Mesenchymal stem cell (in vitro differentiated cells and primary cell): ENCODE measurements around the gene GRAP.
A peak's percentile ranks its signal among the peaks of the same experiment; 100 is the strongest.

Experiments
- DNase-seq: peaks from one replicate; pipeline ENCODE4 v3.0.0-alpha.2; 2013
- H2AFZ ChIP-seq: one replicate; pipeline ENCODE4 v1.6.1; 2013; ENCODE audit warnings: low read depth, mild to moderate bottlenecking, control low read depth, inconsistent platforms, low read length, moderate library complexity
- H2AK5ac ChIP-seq: 2 replicates; pipeline ENCODE4 v1.6.1; 2013; ENCODE audit warnings: low read length, moderate library complexity, mild to moderate bottlenecking, inconsistent platforms; ENCODE audit not compliant: severe bottlenecking
- H2BK120ac ChIP-seq: one replicate; pipeline ENCODE4 v1.6.1; 2013; ENCODE audit warnings: low read depth, mild to moderate bottlenecking, inconsistent platforms, low read length, moderate library complexity
- H2BK12ac ChIP-seq, 2 experiments: one replicate each; pipeline ENCODE4 v1.6.1; 2013; ENCODE audit warnings: inconsistent platforms in 2 of 2, low read length in 2 of 2, mild to moderate bottlenecking in 2 of 2, moderate library complexity in 2 of 2, control low read depth in 1 of 2
- H2BK15ac ChIP-seq: one replicate; pipeline ENCODE4 v1.6.1; 2013; ENCODE audit warnings: mild to moderate bottlenecking, low read depth, inconsistent platforms; ENCODE audit not compliant: poor library complexity, severe bottlenecking
- H2BK5ac ChIP-seq: 2 replicates; pipeline ENCODE4 v1.6.1; 2013; ENCODE audit warnings: low read depth, mild to moderate bottlenecking, low read length, control low read depth, inconsistent platforms; ENCODE audit not compliant: poor library complexity, severe bottlenecking
- H3K14ac ChIP-seq, 2 experiments: one replicate each; pipeline ENCODE4 v1.6.1; 2013; ENCODE audit warnings: inconsistent platforms in 2 of 2, low read length in 2 of 2, control low read depth in 1 of 2, mild to moderate bottlenecking in 1 of 2, moderate library complexity in 1 of 2
- H3K18ac ChIP-seq, 2 experiments: one replicate each; pipeline ENCODE4 v1.6.1; 2013; ENCODE audit warnings: inconsistent platforms in 2 of 2, low read length in 2 of 2, control low read depth in 1 of 2, low read depth in 1 of 2, mild to moderate bottlenecking in 1 of 2
- H3K23ac ChIP-seq, 2 experiments: one replicate each; pipeline ENCODE4 v1.6.1; 2013; ENCODE audit warnings: inconsistent platforms in 2 of 2, low read length in 2 of 2, mild to moderate bottlenecking in 2 of 2, moderate library complexity in 2 of 2, control low read depth in 1 of 2
- H3K27ac ChIP-seq: 2 replicates; pipeline ENCODE4 v1.5.1; 2013; ENCODE audit warnings: mild to moderate bottlenecking, moderate library complexity, low read length, control low read depth, inconsistent platforms; ENCODE audit not compliant: poor library complexity, severe bottlenecking
- H3K27me3 ChIP-seq, 2 experiments: 2 replicates each; pipeline versions ENCODE4 v1.6.1 to v1.7.0; 2013; ENCODE audit warnings: low read length in 2 of 2, mild to moderate bottlenecking in 2 of 2, moderate library complexity in 2 of 2, control low read depth in 1 of 2, inconsistent platforms in 1 of 2; ENCODE audit not compliant: control insufficient read depth in 1 of 2, insufficient read depth in 1 of 2
- H3K36me3 ChIP-seq, 2 experiments: 2 replicates each; pipeline versions ENCODE4 v1.6.1 to v1.7.0; 2013; ENCODE audit warnings: low read length in 2 of 2, control low read depth in 1 of 2, inconsistent platforms in 1 of 2, low read depth in 1 of 2, mild to moderate bottlenecking in 1 of 2; ENCODE audit not compliant: insufficient read depth in 2 of 2, control insufficient read depth in 1 of 2
- H3K4ac ChIP-seq, 2 experiments: one replicate each; pipeline ENCODE4 v1.6.1; 2013; ENCODE audit warnings: inconsistent platforms in 2 of 2, low read length in 2 of 2, mild to moderate bottlenecking in 2 of 2, moderate library complexity in 2 of 2, control low read depth in 1 of 2, low read depth in 1 of 2
- H3K4me1 ChIP-seq: 2 replicates; pipeline ENCODE4 v1.6.1; 2013; ENCODE audit warnings: low read depth, low read length, control low read depth; ENCODE audit not compliant: control insufficient read depth, insufficient read depth
- H3K4me2 ChIP-seq: 2 replicates; pipeline ENCODE4 v1.6.1; 2013; ENCODE audit warnings: low read length, mild to moderate bottlenecking, inconsistent platforms; ENCODE audit not compliant: poor library complexity, severe bottlenecking
- H3K4me3 ChIP-seq, 2 experiments: 2 replicates each; pipeline versions ENCODE4 v1.5.1 to v1.7.0; 2013; ENCODE audit warnings: low read length in 2 of 2, mild to moderate bottlenecking in 2 of 2, control low read depth in 1 of 2, low read depth in 1 of 2; ENCODE audit not compliant: insufficient read depth in 1 of 2
- H3K79me1 ChIP-seq: replicated peaks from 2 replicates; pipeline ENCODE4 v1.6.1; 2013; ENCODE audit warnings: mild to moderate bottlenecking, control low read depth, low read length, inconsistent platforms; ENCODE audit not compliant: poor library complexity, severe bottlenecking
- H3K9ac ChIP-seq: 2 replicates; pipeline ENCODE4 v1.7.0; 2013; ENCODE audit warnings: mild to moderate bottlenecking, low read length, moderate library complexity
- H3K9me3 ChIP-seq: 2 replicates; pipeline ENCODE4 v1.7.0; 2013; ENCODE audit warnings: mild to moderate bottlenecking, low read length; ENCODE audit not compliant: control insufficient read depth
- H4K8ac ChIP-seq: one replicate; pipeline ENCODE4 v1.6.1; 2013; ENCODE audit warnings: inconsistent platforms, mild to moderate bottlenecking, low read length, moderate library complexity
- H4K91ac ChIP-seq: one replicate; pipeline ENCODE4 v1.6.1; 2013; ENCODE audit warnings: mild to moderate bottlenecking, low read length, inconsistent platforms
- WGBS: methylation state at CpG from one replicate; pipeline ENCODE4 v1.1.7; 2013; ENCODE audit warnings: mixed read lengths; 5-methylcytosine and 5-hydroxymethylcytosine counted together

GRAP gene

GRCh38 chr17:19014628-19015215 lies 32.0 kb downstream of the GRAP start:
- no peak overlapping the region for H3K9ac ChIP-seq
- H3K27me3 ChIP-seq: peaks cover 13 to 32% of the 10 kb centered on the region in 2 experiments
- H3K4me1 ChIP-seq: peaks cover 9% of the 10 kb centered on the region
- H2BK15ac ChIP-seq: no peak overlapping the region
- H3K36me3 ChIP-seq: no peaks in the 10 kb centered on the region
- no peaks in the 10 kb centered on the region for H3K9me3 ChIP-seq
- H3K79me1 ChIP-seq: no peaks in the 10 kb centered on the region
- no peak overlapping the region for H3K4me2 ChIP-seq
- DNase-seq: no peak
- no peak overlapping the region for H2AK5ac ChIP-seq
- H3K18ac ChIP-seq: no peak overlapping the region
- no peak overlapping the region for H2BK120ac ChIP-seq
- no peak overlapping the region for H4K8ac ChIP-seq
- no peak overlapping the region for H4K91ac ChIP-seq
- no peak overlapping the region for H2BK5ac ChIP-seq
- H3K4me3 ChIP-seq: no peak overlapping the region
- WGBS: 90% methylated on average over 25 of the region's 29 CpGs
- no peak overlapping the region for H3K14ac ChIP-seq
- no peak overlapping the region for H2AFZ ChIP-seq
- H3K4ac ChIP-seq: no peak overlapping the region
- H3K23ac ChIP-seq: no peak overlapping the region
- H3K27ac ChIP-seq: no peak overlapping the region
- H2BK12ac ChIP-seq: no peak overlapping the region

- H2AFZ ChIP-seq: no peak overlapping the region
- H2BK15ac ChIP-seq: no peak overlapping the region
- H2AK5ac ChIP-seq: no peak overlapping the region
- no peak overlapping the region for H2BK12ac ChIP-seq
- no peak overlapping the region for H3K4ac ChIP-seq
- no peak overlapping the region for H2BK5ac ChIP-seq
- no peak overlapping the region for H4K91ac ChIP-seq
- H4K8ac ChIP-seq: no peak overlapping the region
- DNase-seq: no peak
- H3K27me3 ChIP-seq: peaks cover 10 to 25% of the 10 kb centered on the region in 2 experiments
- H3K14ac ChIP-seq: no peak overlapping the region
- 95% methylated on average over 11 of the region's 11 CpGs for WGBS
- H3K9me3 ChIP-seq: no peaks in the 10 kb centered on the region
- no peaks in the 10 kb centered on the region for H3K79me1 ChIP-seq
- H3K4me3 ChIP-seq: no peak overlapping the region
- H3K4me1 ChIP-seq: peaks cover 9% of the 10 kb centered on the region
- H3K36me3 ChIP-seq: no peaks in the 10 kb centered on the region
- no peak overlapping the region for H3K9ac ChIP-seq
- H3K23ac ChIP-seq: no peak overlapping the region
- H3K18ac ChIP-seq: no peak overlapping the region
- no peak overlapping the region for H3K27ac ChIP-seq
- no peak overlapping the region for H2BK120ac ChIP-seq
- no peak overlapping the region for H3K4me2 ChIP-seq
Measured at GRCh38 chr17:19013806-19014627, 32.7 kb downstream of the GRAP start.

GRCh38 chr17:19013226-19013625 lies 33.5 kb downstream of the GRAP start:
- Histone ChIP-seq H3K14ac (no peak overlapping the region), H3K36me3 (no peaks in the 10 kb centered on the region), H2AK5ac (no peak overlapping the region), H4K8ac (no peak overlapping the region), H3K79me1 (no peaks in the 10 kb centered on the region), H3K9me3 (no peaks in the 10 kb centered on the region), H2BK15ac (no peak overlapping the region), H3K27me3 (peaks cover 2 to 17% of the 10 kb centered on the region in 2 experiments), H3K27ac (no peak overlapping the region), H3K4ac (no peak overlapping the region), H3K4me3 (no peak overlapping the region), H3K23ac (no peak overlapping the region), H2BK5ac (no peak overlapping the region), H3K9ac (no peak overlapping the region), H3K18ac (no peak overlapping the region), H2BK120ac (no peak overlapping the region), H2AFZ (no peak overlapping the region), H2BK12ac (no peak overlapping the region), H3K4me2 (no peak overlapping the region), H4K91ac (no peak overlapping the region), H3K4me1 (peaks cover 9% of the 10 kb centered on the region)
- DNase-seq: no peak
- WGBS: 97% methylated on average over 10 of the region's 12 CpGs

- Histone ChIP-seq H3K14ac (no peak overlapping the region), H3K79me1 (no peaks in the 10 kb centered on the region)
Measured at GRCh38 chr17:19012171-19013080, 34.3 kb downstream of the GRAP start.

More at GRCh38 chr17:19012171-19013080, 34.3 kb downstream of the GRAP start:
- no peak overlapping the region for H2BK120ac ChIP-seq
- H3K4me2 ChIP-seq: no peak overlapping the region
- H2BK12ac ChIP-seq: peak overlapping the region in 1 of 2 experiments; percentile 29
- H2AFZ ChIP-seq: no peak overlapping the region
- H4K8ac ChIP-seq: no peak overlapping the region
- H3K4ac ChIP-seq: no peak overlapping the region
- H2AK5ac ChIP-seq: no peak overlapping the region
- H2BK5ac ChIP-seq: no peak overlapping the region
- H3K36me3 ChIP-seq: no peaks in the 10 kb centered on the region
- 89% methylated on average over 22 of the region's 22 CpGs for WGBS
- no peak overlapping the region for H4K91ac ChIP-seq
- H3K4me3 ChIP-seq: no peak overlapping the region
- no peaks in the 10 kb centered on the region for H3K9me3 ChIP-seq
- peaks cover 9% of the 10 kb centered on the region for H3K4me1 ChIP-seq
- no peak overlapping the region for H3K23ac ChIP-seq
- H3K27me3 ChIP-seq: peaks cover 0 to 13% of the 10 kb centered on the region in 2 experiments
- H3K9ac ChIP-seq: no peak overlapping the region
- DNase-seq: no peak
- H3K18ac ChIP-seq: no peak overlapping the region
- H3K27ac ChIP-seq: no peak overlapping the region
- no peak overlapping the region for H2BK15ac ChIP-seq
